Measurements from ENCODE around the gene AUH.

Gene AUH

DNA sequence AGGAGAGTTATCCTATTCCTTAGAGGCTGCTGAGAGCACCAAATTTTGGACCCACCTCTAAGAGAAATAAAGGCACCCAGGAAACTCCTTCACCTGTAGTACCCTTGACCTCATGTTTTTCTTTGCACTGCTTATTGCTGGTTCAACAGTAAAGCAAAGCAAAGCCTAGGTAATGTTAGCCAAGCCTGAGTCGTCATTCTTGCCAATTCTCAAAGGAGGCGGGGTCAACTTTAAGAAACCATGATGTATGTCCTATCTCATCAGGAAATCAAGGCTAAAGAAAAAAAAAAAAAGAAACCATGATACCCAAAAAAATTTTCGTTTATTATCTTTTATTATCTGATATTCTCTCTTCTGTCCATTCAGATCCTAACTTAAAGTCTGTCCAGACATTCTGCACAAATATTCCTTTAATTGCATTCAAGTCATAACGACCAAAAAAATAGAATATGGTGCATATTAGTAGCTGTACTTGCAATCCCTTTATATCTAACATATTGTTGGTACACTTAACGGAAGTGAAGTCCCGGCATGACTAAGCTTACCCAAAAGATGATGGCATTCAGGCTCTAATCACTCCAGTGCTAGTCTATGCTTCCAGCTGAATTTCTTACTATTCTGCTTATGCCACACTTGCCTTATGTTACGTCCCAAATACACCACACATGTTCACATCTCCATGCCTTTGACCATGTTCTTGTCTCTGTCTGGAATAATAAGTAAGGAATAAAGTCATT is 1.8 kb downstream of the AUH start:
- TF ChIP-seq, protein P1, sequence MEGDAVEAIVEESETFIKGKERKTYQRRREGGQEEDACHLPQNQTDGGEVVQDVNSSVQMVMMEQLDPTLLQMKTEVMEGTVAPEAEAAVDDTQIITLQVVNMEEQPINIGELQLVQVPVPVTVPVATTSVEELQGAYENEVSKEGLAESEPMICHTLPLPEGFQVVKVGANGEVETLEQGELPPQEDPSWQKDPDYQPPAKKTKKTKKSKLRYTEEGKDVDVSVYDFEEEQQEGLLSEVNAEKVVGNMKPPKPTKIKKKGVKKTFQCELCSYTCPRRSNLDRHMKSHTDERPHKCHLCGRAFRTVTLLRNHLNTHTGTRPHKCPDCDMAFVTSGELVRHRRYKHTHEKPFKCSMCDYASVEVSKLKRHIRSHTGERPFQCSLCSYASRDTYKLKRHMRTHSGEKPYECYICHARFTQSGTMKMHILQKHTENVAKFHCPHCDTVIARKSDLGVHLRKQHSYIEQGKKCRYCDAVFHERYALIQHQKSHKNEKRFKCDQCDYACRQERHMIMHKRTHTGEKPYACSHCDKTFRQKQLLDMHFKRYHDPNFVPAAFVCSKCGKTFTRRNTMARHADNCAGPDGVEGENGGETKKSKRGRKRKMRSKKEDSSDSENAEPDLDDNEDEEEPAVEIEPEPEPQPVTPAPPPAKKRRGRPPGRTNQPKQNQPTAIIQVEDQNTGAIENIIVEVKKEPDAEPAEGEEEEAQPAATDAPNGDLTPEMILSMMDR (conservative IDR thresholded peaks at IDR 0.05) = no peak
- H3K27ac ChIP-seq = peak overlapping the region; percentile 92

DNA sequence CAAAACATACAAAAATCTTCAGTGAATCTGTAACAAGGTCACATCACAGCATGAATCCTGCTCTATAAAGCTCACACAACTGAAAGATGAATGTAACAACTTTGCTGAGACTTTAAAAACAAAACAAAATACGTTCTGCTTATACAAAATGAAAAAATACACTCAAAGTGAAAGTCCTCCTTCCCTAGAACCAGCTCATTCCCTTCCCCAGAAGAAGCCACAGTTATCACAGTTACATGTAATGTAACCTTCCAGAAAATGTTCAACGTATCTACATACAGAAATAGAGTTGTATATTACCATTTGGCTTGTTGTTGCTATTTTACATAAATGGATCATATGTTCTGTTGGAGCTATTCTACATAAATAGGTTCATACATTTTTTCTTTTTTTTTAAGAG is 2.6 kb downstream of the AUH start:
- H3K27ac ChIP-seq = no peak overlapping the region
- TF ChIP-seq, protein P1 (conservative IDR thresholded peaks at IDR 0.05) = no peak

DNA sequence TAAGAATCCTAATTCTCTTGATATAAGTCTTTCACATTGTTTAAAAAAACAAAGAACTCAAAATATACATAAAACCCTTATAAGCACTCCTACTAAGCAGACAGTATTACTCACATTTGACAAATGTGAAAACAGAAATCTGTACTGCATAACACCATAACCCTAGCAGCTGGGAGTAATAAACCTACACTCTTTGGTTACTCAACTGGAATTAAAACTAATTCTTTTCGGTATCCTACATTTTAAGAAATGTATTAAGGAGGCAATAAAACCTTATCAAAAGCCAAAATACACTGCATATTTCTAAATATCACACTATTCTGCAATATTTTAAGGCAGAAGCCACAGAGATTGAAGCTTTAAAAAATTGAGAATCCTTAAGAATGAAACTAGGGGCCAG is 6.8 kb downstream of the AUH start:
- peak overlapping the region; percentile 38 for H3K27ac ChIP-seq
- TF ChIP-seq, protein P1 (conservative IDR thresholded peaks at IDR 0.05) = no peak

DNA sequence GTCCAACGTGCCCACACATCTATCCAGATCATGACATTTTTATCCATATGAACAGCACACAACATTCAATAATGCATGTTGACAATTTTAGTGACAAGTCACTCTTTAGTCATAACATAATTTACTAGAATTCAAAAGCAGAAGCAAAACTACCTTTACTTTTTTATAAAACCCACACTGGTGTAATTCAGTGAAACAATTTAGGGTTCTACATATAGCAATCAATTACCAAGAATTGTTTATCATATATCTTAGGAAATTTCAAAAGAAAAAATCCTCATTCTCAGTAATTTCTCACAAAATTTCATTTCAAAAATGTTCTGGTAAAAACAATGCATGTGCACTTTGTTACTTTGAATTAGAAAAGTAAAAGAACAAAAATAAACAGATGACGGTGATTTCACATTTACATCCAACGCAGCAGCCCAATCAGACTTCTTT is 12.6 kb downstream of the AUH start:
- H3K27ac ChIP-seq = peak overlapping the region; percentile 72

DNA sequence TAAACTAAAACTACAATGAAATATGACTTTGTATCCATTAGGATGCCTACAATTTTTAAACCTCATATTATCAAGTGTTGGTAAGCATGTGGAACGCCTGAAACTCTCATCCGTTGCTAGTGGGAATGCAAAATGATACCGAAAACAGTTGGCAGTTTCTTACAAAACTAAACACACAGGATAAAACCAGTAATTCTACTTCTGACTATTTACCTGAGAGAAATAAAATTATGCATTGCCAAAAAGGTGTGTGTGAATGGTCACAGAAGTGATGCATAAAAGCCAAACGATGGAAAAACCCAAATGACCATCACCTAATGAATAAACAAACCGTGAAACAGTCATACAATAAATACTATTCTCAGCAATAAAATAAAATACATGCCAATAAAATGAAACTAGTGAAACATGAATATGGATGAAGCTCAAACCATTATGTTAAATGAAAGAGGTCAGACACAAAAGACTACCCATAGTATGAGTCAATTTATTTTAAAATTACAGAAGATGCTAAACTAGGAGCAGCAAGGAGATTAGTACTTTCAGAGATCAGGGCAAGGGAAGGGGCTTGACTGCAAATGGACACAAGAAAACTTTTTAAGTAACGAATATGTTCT is 13.4 kb downstream of the AUH start:
- H3K27ac ChIP-seq = peak overlapping the region; percentile 72
- TF ChIP-seq, protein P1 (conservative IDR thresholded peaks at IDR 0.05) = no peak

More for the DNA sequence above, 12.6 kb downstream of the AUH start:
- TF ChIP-seq, protein P1 (conservative IDR thresholded peaks at IDR 0.05) = no peak

DNA sequence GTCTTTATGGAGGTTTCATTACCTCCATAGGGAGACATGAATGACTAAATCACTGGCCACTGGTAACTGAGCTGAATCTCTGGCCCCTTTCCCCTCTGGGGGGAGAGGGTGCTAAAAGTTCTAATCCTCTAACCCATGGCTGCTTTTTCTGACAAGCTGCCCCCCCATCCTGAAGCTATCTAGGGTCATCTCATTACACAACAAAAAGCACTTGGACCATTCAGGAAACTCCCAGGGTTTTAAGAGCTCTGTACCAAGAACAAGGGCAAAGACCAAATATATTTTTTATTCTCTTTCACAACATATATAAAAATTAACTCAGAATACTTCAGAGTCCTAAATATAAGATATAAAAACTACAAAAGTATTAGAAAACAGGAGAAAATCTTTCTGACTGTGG is 14.3 kb downstream of the AUH start:
- TF ChIP-seq, protein P1 (conservative IDR thresholded peaks at IDR 0.05) = no peak
- H3K27ac ChIP-seq = peak overlapping the region; percentile 72

DNA sequence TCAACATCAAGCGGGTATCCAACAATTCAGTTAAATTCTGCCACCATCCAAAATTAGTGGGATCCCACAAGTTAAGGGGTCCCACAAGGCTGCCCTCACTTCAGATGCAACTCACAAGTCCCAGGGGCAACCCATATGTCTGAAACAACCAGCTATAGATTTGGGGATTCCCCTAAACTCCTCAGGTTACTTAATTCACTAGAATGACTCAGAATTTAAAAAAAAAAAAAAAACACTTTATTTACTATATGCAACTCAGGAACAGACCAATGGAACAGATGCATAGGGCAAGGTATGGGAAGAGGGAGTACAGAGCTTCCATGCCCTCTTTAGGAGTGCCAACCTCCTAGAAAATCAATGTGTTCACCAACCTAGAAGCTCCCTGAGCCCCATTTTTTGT is 15.1 kb downstream of the AUH start:
- TF ChIP-seq, protein P1 (conservative IDR thresholded peaks at IDR 0.05) = no peak
- H3K27ac ChIP-seq = peak overlapping the region; percentile 72
